HepG2 (cell line): ENCODE data around the gene ARHGAP26. TPM values are rescaled to one million over a fixed set of nuclear protein-coding genes. Genes with fewer than 3 reads are reported as not detected.

Source experiments
- ATAC-seq: fragments of 200-7000 bp; cut with Tn5 transposase; 3 replicates; pipeline ENCODE4 v1.9.1; 2020; ENCODE audit warnings: mild to moderate bottlenecking, moderate library complexity
- BruUV-seq: library from RNA; stranded (reverse); fragments of 400-500 nt; replicated peaks from 2 replicates; lab custom pipeline; 2021; lab: Mats Ljungman, UMichigan
- CTCF ChIA-PET: fragments of 300-600 bp; formaldehyde crosslinking; extraction: SDS; loops from one replicate; lab custom pipeline; 2021; ENCODE audit warnings: low total read pairs, inconsistent platforms, low intra/inter-chr PET ratio; lab: Yijun Ruan, JAX
- POLR2A ChIA-PET: fragments of 350-600 bp; sonication (Branson Sonifier 250); formaldehyde crosslinking; loops from one replicate; lab custom pipeline; 2020; ENCODE audit warnings: antibody characterized with exemption, inconsistent platforms; lab: Yijun Ruan, JAX
- DNase-seq: peaks from one replicate; pipeline ENCODE4 v3.0.0-alpha.2; 2015; ENCODE audit warnings: low spot score
- FAIRE-seq: peaks from 3 replicates; lab custom pipeline; 2011; peaks lifted over from hg19 to GRCh38; lab: Jason Lieb, UNC
- H2AFZ ChIP-seq: one replicate; pipeline ENCODE4 v1.6.1; 2011; ENCODE audit warnings: low read length, inconsistent platforms
- H3K27ac ChIP-seq: fragments of 300-600 bp; 3 replicates; pipeline ENCODE4 v1.8.0; 2011; ENCODE audit warnings: mixed run types, mild to moderate bottlenecking, mixed read lengths, low read length, inconsistent platforms; ENCODE audit not compliant: insufficient read depth; ENCODE audit errors: extremely low read length
- H3K27me3 ChIP-seq, 2 experiments: fragments of 200-600 bp in 1 of 2; 2 replicates in 1 of 2; 3 replicates in 1 of 2; pipeline versions ENCODE4 v1.6.0 to v1.8.0; 2011; ENCODE audit warnings: low read length in 2 of 2, mild to moderate bottlenecking in 2 of 2, moderate library complexity in 2 of 2, inconsistent platforms in 1 of 2; ENCODE audit not compliant: insufficient read depth in 2 of 2, control insufficient read depth in 1 of 2
- H3K36me3 ChIP-seq, 2 experiments: fragments of 200-600 bp in 1 of 2; replicated peaks in 1 of 2; 2 replicates in 1 of 2; 3 replicates in 1 of 2; pipeline versions ENCODE4 v1.5.1 to v1.8.0; 2011; ENCODE audit warnings: low read length in 2 of 2, inconsistent platforms in 1 of 2; ENCODE audit not compliant: insufficient read depth in 2 of 2, control insufficient read depth in 1 of 2
- H3K4me1 ChIP-seq: 2 replicates; pipeline ENCODE4 v1.5.1; 2012; ENCODE audit warnings: low read length, inconsistent platforms; ENCODE audit not compliant: insufficient read depth
- H3K4me2 ChIP-seq: 2 replicates; pipeline ENCODE4 v1.6.0; 2011; ENCODE audit warnings: low read depth, low read length, inconsistent platforms
- H3K4me3 ChIP-seq, 3 experiments: fragments of 200-600 bp in 1 of 3; sonication (generic), shearing (Covaris generic) in 1 of 3; replicated peaks in 1 of 3; 2 replicates each; pipeline ENCODE4 v1.5.1; 2011 to 2016; ENCODE audit warnings: low read length in 3 of 3, inconsistent platforms in 2 of 3, low read depth in 2 of 3, mild to moderate bottlenecking in 2 of 3, control low read depth in 1 of 3, mixed read lengths in 1 of 3; ENCODE audit not compliant: insufficient read depth in 1 of 3
- H3K79me2 ChIP-seq: one replicate; pipeline ENCODE4 v1.6.1; 2011; ENCODE audit warnings: low read length, inconsistent platforms; ENCODE audit not compliant: insufficient read depth
- H3K9ac ChIP-seq: 2 replicates; pipeline ENCODE4 v1.6.0; 2011; ENCODE audit warnings: mild to moderate bottlenecking, low read depth, low read length, inconsistent platforms; ENCODE audit not compliant: insufficient read depth
- H3K9me3 ChIP-seq: 2 replicates; pipeline ENCODE4 v1.5.1; 2012; ENCODE audit warnings: mild to moderate bottlenecking, low read length
- H4K20me1 ChIP-seq: 2 replicates; pipeline ENCODE4 v1.6.0; 2011; ENCODE audit warnings: inconsistent platforms, mild to moderate bottlenecking, low read length, moderate library complexity; ENCODE audit not compliant: insufficient read depth
- CEBPG ChIP-seq: IDR thresholded peaks from 2 replicates; pipeline ENCODE4 v1.6.1; 2016
- FOSL2 ChIP-seq: sonication (generic); formaldehyde crosslinking; IDR thresholded peaks from 2 replicates; pipeline ENCODE4 v1.4.0; 2020; ENCODE audit warnings: missing genetic modification reagents
- HMG20A ChIP-seq: IDR thresholded peaks from 2 replicates; pipeline ENCODE4 v1.6.1; 2016; ENCODE audit warnings: borderline replicate concordance
- SOX6 ChIP-seq, 2 experiments: fragments of 450-650 bp in 1 of 2; sonication (generic) in 1 of 2; formaldehyde crosslinking in 1 of 2; IDR thresholded peaks; 2 replicates each; pipeline versions ENCODE4 v1.4.0 to v1.6.1; 2017 to 2020; ENCODE audit warnings: antibody characterized with exemption in 1 of 2, mild to moderate bottlenecking in 1 of 2, missing genetic modification reagents in 1 of 2
- ZNF644 ChIP-seq: IDR thresholded peaks from 2 replicates; pipeline ENCODE4 v1.6.1; 2016; ENCODE audit warnings: low read depth
- WGBS: methylation state at CpG from one replicate; pipeline ENCODE4 v1.1.6; 2017; ENCODE audit warnings: low lambda C conversion rate; 5-methylcytosine and 5-hydroxymethylcytosine counted together
- in situ Hi-C: cut with HindIII; loops from 2 replicates; pipeline ENCODE4 v1.10.0; 2017; ENCODE audit warnings: low pct_unique_long_range_greater_than_20kb; ENCODE audit not compliant: extremely low pct_ligation_motif_present
- intact Hi-C: fragments of 100-400 bp; cut with micrococcal nuclease; formaldehyde crosslinking; loops from one replicate; pipeline ENCODE4 v1.10.0; 2022; ENCODE audit not compliant: unreplicated experiment
- polyA plus RNA-seq, 8 experiments: library from polyadenylated mRNA; depleted of rRNA in 3 of 8; stranded (reverse) in 7 of 8; unstranded in 1 of 8; fragments of >200 nt; fragmentation: Illumina TruSeq in 4 of 8; extraction: Trizol in 4 of 8; gene quantifications; 2 replicates each; pipeline versions ENCODE4 v1.2.1 to v1.2.3, GENCODE V29; 2011 to 2016; ENCODE audit warnings: low read depth in 4 of 8, missing spikeins in 1 of 8, mixed read lengths in 1 of 8; ENCODE audit not compliant: insufficient read depth in 1 of 8
- total RNA-seq, 5 experiments: library from RNA; depleted of rRNA; stranded (reverse); fragments of >200 nt; fragmentation: Illumina TruSeq; extraction: Trizol; gene quantifications; 2 replicates each; pipeline ENCODE4 v1.2.3, GENCODE V29; 2016; ENCODE audit warnings: low read depth in 1 of 5
- TF ChIP-seq, protein P1 (sequence below): sonication (generic); formaldehyde crosslinking; IDR thresholded peaks from 2 replicates; pipeline ENCODE4 v1.8.0; 2022; ENCODE audit warnings: mild to moderate bottlenecking, missing genetic modification reagents; ENCODE audit not compliant: insufficient replicate concordance
- TF ChIP-seq, protein P2 (sequence below), 2 experiments: fragments of 450-650 bp in 1 of 2; sonication (generic) in 1 of 2; formaldehyde crosslinking; IDR thresholded peaks; 2 replicates each; pipeline versions ENCODE4 v1.5.0 to v1.8.0; 2020 to 2022; ENCODE audit warnings: mild to moderate bottlenecking in 1 of 2, missing genetic modification reagents in 1 of 2
- TF ChIP-seq, protein P3 (sequence below): sonication (generic); formaldehyde crosslinking; IDR thresholded peaks from 2 replicates; pipeline ENCODE4 v1.5.0; 2020; ENCODE audit warnings: mild to moderate bottlenecking, missing genetic modification reagents, borderline replicate concordance

Gene ARHGAP26
- total and polyA plus RNA-seq, 2 of the 13 experiments (the other 11 are each of a cell fraction or from before 2014, with no cell fraction given), result 9.6 to 18.2 TPM

DNA sequence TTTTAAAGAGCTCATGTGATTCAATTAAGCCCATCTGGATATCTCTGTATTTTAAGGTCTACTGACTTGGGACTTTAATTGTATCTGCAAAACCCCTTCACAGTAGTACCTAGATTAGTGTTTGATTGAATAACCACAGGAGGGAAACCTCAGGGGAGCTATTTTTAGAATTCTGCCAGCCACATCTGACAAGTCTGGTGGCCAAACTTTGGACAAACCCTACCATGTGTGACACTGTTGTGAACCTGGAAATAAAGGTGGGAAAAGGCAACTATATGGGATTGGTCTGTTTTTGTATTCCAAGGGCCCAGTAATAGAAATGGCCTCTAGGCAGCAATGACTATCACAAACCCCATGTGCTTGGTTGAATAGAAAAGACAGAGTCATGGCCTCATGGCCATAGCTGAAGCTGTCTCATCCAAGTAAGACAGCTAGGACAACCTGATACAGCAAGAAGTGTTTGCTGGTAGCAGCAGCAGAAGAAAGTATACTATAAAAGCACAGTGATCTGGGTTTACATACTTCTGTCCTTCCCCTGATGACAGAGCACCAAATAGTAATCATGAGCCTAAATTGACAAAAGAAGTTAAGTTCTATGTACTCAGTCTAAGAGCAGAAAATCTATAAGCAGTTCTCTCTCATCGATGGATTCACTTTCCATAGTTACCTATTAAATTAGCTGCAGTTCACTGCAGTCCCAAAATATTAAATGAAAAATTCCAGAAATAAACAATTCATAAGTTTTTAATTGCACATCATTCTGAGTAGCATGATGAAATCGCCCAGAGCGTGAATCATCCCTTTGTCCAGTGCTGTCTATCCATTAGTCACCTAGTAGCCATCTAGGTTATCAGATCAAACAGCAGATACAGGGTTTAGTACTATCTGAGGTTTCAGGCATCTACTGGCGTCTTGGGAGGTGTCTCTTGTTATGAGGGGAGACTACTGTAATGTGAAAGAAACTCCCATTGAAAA, 189.8 kb downstream of the ARHGAP26 start:
- 89% methylated on average over 4 of the region's 4 CpGs for WGBS
- Histone ChIP-seq H4K20me1 (no peaks in the 10 kb centered on the region), H3K36me3 (no peaks in the 10 kb centered on the region), H2AFZ (no peak overlapping the region), H3K4me1 (peaks cover 47% of the 10 kb centered on the region), H3K4me3 (no peak overlapping the region), H3K79me2 (no peaks in the 10 kb centered on the region), H3K27me3 (no peaks in the 10 kb centered on the region), H3K9me3 (no peaks in the 10 kb centered on the region), H3K27ac (no peak overlapping the region), H3K4me2 (no peak overlapping the region), H3K9ac (no peak overlapping the region)
- no peak for FAIRE-seq
- in situ Hi-C loops, result no loop called here
- no TSS peak for BruUV-seq
- CTCF ChIA-PET, result no interaction called here
- no peak for TF ChIP-seq SOX6 (IDR thresholded peaks at IDR 0.05)
- 0 out of 2 replicates have a peak, but pooled peaks have one; percentile 33 for TF ChIP-seq SOX6 (CRISPR knock-in tag; IDR thresholded peaks at IDR 0.05)
- 0 out of 2 replicates have a peak, but pooled peaks have one; percentile 61 for TF ChIP-seq ZNF644 (CRISPR knock-in tag)
- TF ChIP-seq HMG20A (CRISPR knock-in tag), result 0 out of 2 replicates have a peak, but pooled peaks have one; percentile 17
- TF ChIP-seq, protein P1, sequence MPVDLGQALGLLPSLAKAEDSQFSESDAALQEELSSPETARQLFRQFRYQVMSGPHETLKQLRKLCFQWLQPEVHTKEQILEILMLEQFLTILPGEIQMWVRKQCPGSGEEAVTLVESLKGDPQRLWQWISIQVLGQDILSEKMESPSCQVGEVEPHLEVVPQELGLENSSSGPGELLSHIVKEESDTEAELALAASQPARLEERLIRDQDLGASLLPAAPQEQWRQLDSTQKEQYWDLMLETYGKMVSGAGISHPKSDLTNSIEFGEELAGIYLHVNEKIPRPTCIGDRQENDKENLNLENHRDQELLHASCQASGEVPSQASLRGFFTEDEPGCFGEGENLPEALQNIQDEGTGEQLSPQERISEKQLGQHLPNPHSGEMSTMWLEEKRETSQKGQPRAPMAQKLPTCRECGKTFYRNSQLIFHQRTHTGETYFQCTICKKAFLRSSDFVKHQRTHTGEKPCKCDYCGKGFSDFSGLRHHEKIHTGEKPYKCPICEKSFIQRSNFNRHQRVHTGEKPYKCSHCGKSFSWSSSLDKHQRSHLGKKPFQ (CRISPR knock-in tag), result no peak
- peak; percentile 87 for TF ChIP-seq FOSL2
- TF ChIP-seq, protein P2, sequence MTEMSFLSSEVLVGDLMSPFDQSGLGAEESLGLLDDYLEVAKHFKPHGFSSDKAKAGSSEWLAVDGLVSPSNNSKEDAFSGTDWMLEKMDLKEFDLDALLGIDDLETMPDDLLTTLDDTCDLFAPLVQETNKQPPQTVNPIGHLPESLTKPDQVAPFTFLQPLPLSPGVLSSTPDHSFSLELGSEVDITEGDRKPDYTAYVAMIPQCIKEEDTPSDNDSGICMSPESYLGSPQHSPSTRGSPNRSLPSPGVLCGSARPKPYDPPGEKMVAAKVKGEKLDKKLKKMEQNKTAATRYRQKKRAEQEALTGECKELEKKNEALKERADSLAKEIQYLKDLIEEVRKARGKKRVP (CRISPR knock-in tag; IDR thresholded peaks at IDR 0.05), result peak in 1 of 2 experiments; percentile 84; a peak in 2 of 4 replicates
- TF ChIP-seq CEBPG, result peak; percentile 47; the same call in 1 of the 2 replicates
- TF ChIP-seq, protein P3, sequence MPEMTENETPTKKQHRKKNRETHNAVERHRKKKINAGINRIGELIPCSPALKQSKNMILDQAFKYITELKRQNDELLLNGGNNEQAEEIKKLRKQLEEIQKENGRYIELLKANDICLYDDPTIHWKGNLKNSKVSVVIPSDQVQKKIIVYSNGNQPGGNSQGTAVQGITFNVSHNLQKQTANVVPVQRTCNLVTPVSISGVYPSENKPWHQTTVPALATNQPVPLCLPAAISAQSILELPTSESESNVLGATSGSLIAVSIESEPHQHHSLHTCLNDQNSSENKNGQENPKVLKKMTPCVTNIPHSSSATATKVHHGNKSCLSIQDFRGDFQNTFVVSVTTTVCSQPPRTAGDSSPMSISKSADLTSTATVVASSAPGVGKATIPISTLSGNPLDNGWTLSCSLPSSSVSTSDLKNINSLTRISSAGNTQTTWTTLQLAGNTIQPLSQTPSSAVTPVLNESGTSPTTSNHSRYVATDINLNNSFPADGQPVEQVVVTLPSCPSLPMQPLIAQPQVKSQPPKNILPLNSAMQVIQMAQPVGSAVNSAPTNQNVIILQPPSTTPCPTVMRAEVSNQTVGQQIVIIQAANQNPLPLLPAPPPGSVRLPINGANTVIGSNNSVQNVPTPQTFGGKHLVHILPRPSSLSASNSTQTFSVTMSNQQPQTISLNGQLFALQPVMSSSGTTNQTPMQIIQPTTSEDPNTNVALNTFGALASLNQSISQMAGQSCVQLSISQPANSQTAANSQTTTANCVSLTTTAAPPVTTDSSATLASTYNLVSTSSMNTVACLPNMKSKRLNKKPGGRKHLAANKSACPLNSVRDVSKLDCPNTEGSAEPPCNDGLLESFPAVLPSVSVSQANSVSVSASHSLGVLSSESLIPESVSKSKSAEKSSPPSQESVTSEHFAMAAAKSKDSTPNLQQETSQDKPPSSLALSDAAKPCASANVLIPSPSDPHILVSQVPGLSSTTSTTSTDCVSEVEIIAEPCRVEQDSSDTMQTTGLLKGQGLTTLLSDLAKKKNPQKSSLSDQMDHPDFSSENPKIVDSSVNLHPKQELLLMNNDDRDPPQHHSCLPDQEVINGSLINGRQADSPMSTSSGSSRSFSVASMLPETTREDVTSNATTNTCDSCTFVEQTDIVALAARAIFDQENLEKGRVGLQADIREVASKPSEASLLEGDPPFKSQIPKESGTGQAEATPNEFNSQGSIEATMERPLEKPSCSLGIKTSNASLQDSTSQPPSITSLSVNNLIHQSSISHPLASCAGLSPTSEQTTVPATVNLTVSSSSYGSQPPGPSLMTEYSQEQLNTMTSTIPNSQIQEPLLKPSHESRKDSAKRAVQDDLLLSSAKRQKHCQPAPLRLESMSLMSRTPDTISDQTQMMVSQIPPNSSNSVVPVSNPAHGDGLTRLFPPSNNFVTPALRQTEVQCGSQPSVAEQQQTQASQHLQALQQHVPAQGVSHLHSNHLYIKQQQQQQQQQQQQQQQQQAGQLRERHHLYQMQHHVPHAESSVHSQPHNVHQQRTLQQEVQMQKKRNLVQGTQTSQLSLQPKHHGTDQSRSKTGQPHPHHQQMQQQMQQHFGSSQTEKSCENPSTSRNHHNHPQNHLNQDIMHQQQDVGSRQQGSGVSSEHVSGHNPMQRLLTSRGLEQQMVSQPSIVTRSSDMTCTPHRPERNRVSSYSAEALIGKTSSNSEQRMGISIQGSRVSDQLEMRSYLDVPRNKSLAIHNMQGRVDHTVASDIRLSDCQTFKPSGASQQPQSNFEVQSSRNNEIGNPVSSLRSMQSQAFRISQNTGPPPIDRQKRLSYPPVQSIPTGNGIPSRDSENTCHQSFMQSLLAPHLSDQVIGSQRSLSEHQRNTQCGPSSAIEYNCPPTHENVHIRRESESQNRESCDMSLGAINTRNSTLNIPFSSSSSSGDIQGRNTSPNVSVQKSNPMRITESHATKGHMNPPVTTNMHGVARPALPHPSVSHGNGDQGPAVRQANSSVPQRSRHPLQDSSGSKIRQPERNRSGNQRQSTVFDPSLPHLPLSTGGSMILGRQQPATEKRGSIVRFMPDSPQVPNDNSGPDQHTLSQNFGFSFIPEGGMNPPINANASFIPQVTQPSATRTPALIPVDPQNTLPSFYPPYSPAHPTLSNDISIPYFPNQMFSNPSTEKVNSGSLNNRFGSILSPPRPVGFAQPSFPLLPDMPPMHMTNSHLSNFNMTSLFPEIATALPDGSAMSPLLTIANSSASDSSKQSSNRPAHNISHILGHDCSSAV, result no peak
- POLR2A ChIA-PET, result no interaction called here
- intact Hi-C loops, result loop anchor here (5.0 kb wide), 1 partner anchor 38 kb away; no protein-coding TSS in a partner anchor
- peak; percentile 44 for DNase-seq
- peak; percentile 43; the same call in 2 of the 3 replicates for ATAC-seq
